Measurements from ENCODE around the gene ELF4. TPM values are rescaled to one million over a fixed set of nuclear protein-coding genes. Genes with fewer than 3 reads are reported as not detected.

ELF4 gene
- total RNA-seq, 1 donor from 2014 or later, result 0.41 TPM

- no peak for FAIRE-seq
- no peak for DNase-seq (ENCODE audit: low spot score in 2 of 2)
Measured at GRCh38 chrX:130053236-130053635, 57.1 kb downstream of the ELF4 start.

- DNase-seq (ENCODE audit: low spot score in 2 of 2), result no peak
- FAIRE-seq, result no peak
Measured at GRCh38 chrX:130051176-130051845, 59.0 kb downstream of the ELF4 start.

GRCh38 chrX:130049821-130050220, 60.5 kb downstream of the ELF4 start:
- no peak for DNase-seq (ENCODE audit: low spot score in 2 of 2)
- FAIRE-seq, result no peak

DNA sequence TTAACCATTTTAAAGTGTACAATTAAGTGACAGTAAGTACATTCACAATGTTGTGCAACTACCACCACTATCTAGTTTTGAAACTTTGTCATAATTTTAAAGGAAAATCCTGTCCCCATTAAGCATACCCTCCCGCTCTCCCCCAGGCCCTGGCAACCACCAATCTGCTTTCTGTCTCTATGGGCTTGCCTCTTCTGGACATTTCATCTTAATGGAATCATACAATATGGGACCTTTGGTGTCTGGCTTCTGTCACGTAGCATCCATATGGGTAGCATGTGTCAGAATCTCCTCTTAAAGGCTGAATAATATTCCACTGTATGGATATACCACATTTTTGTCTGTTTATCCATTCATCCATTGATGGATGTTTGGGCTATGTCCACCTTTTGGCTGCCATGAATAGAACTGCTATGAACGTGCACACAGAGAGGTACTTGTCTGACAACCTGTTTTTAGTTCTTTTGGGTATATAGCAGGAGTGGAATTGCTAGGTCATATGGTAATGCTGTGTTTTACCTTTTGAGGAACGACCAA, 61.5 kb downstream of the ELF4 start:
- no peak for FAIRE-seq
- DNase-seq (ENCODE audit: low spot score in 2 of 2), result no peak

DNA sequence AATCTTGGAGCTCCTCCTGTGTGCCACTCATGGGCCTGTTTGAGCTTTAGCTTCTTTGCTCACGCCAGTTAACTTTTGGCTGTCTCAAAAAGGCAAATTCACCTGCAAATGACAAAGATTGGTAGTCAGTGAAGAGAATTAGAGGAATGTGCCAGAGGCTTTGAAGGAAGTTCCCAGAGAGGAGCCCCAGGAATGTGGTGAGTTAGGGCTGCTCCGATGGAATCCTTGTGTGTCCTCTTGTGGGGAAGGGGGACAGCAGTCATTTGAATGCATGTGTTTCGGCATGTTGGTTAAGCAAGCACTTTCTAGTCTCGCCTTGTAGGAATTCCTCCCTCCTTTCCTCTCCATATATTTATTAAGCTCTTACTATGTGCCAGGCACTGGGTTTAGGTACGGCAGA, 62.9 kb downstream of the ELF4 start:
- DNase-seq (ENCODE audit: low spot score in 2 of 2) (no peak), FAIRE-seq (no peak)

- FAIRE-seq, result no peak
- no peak for DNase-seq (ENCODE audit: low spot score in 2 of 2)
Measured at GRCh38 chrX:130039847-130040246, 70.5 kb downstream of the ELF4 start.

DNA sequence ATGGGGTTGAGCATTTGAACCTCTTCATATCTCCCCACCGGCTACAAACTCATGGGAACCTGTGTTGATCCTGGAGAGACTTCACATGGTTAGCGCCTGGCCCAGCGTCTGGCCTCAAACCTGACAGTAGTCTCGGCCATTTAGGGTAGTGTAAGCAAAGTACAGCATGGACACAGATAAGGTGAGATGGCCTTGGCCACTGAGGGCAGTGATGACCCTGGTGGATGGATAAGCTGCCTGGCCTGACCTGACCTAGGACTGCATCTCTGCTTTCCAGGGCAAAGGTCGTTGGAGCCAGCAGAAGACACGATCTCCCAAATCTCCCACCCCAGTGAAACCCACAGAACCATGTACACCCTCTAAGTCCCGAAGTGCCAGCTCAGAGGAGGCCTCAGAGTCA, 76.1 kb downstream of the ELF4 start:
- FAIRE-seq, result no peak
- no peak for DNase-seq (ENCODE audit: low spot score in 2 of 2)

GRCh38 chrX:130032552-130032951, 77.7 kb downstream of the ELF4 start:
- FAIRE-seq, result no peak

DNA sequence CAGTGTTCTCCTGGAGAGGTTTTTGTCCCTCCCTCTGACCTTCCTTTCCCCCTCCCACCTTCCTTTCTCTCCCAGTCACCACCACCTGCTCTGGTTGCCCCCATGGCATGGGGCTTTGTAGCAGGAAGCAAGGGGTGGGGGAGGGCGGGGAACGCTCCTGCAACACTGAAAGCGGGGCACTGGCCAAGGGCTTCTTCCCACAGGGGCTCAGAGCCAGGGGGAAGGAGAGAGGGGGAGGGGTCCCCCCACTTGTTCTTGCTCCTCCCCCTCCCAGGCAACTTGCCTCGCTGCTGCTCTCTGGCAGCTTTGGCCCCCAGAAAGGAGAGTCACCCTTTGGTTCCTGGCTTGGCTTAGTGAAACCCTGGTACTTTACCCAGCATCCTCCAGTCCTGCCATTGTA, 79.5 kb downstream of the ELF4 start:
- FAIRE-seq (no peak), DNase-seq (ENCODE audit: low spot score in 2 of 2) (no peak)

More at GRCh38 chrX:130032552-130032951, 77.7 kb downstream of the ELF4 start:
- DNase-seq (ENCODE audit: low spot score in 2 of 2), result no peak

DNA sequence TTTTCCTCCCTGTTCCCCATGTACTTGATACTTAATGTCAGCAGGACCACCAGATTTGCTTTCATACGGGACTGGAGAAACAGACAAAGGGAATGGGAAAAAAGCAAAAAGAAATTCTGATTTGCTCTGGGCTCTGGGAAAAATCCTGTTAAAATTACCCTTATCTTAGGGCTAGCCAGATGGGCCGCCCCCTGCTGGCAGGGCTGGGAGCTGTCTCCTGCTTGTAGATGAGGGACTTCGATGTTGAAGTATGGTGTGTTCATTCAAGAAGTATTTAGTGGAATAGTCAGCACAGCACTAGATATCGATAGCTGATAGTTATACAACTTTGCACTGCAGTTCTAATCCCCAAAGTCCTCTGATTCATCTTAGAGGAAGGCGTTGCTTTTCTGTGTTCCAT, 82.1 kb downstream of the ELF4 start:
- FAIRE-seq, result no peak
- DNase-seq (ENCODE audit: low spot score in 2 of 2), result no peak

DNA sequence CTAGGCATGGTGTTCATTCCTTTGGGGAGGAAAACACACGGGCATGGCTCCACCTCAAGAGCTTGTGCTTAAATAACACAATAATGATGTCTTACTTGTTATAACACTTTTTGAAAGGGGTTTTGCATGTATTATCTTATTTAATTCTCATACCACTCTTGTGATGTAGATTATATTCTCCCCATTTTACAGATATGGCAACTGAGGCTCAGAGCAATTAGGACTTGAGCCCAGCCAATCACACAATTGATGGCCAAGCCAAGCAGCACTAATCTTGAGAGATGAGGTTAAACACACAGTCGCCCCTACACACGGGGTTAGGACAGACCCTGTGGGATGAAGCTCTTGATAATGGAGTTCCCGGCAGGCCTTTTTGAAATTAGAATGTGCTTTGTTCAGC, 82.7 kb downstream of the ELF4 start:
- DNase-seq (ENCODE audit: low spot score in 2 of 2), result no peak
- no peak for FAIRE-seq

- DNase-seq (ENCODE audit: low spot score in 2 of 2) (no peak), FAIRE-seq (no peak)
Measured at GRCh38 chrX:130025256-130025655, 85.0 kb downstream of the ELF4 start.

- FAIRE-seq (no peak), DNase-seq (ENCODE audit: low spot score in 2 of 2) (peak; percentile 15 to 50)
Measured at GRCh38 chrX:130024127-130024526, 86.2 kb downstream of the ELF4 start.

DNA sequence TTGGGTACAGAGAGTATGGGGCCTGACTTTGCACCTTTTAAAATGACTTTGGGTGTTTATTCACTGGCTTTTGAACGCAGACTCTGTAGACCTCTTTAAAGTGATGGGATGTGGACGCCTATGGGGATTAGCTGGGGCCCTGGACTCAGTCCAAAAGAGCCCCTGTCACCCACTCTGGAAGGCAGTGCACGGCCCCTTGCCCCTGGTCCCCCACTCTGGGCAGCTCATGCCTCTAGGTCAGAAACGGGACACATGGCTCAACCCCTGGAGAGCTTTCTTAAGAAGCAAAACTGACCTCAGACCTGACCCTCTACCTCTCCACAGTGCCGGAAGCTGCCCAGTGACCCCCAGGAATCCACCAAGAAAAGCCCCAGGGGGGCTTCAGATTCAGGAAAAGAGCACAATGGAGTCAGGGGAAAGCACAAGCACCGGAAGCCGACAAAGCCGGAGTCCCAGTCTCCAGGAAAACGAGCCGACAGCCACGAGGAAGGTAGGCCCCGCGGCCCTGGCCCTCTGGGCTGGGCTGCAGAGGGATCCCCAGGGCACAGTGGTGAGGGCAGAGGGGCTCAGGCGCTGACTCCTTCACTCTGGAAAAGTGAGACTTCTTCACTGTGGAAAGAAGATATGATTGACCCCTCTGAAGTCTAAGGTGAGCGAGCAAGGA, 89.5 kb downstream of the ELF4 start:
- DNase-seq (ENCODE audit: low spot score in 2 of 2) (no peak), FAIRE-seq (no peak)

- DNase-seq (ENCODE audit: low spot score in 2 of 2), result no peak
- no peak for FAIRE-seq
Measured at GRCh38 chrX:130018143-130018542, 92.2 kb downstream of the ELF4 start.

DNA sequence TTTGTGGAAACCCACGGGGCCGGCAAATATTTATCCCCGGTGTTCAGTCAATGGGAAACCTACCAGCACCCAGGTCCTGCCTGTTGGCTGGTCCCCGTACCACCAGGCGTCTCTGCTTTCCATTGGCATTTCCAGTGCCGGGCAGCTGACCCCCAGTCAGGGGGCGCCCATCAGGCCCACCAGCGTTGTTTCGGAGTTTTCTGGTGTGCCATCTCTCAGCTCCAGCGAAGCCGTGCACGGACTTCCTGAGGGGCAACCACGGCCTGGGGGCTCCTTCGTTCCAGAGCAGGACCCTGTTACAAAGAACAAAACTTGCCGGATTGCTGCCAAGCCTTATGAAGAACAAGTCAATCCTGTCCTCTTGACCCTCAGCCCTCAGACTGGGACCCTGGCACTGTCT, 95.1 kb downstream of the ELF4 start:
- no peak for FAIRE-seq

More for the DNA sequence above, 95.1 kb downstream of the ELF4 start:
- no peak for DNase-seq (ENCODE audit: low spot score in 2 of 2)

Other genes with a start within 250 kb of the ELF4 start
- gene UTP14A, start 204.3 kb downstream of the ELF4 start, total RNA-seq, result 11.0 TPM
- 2.0 TPM for gene BCORL1, start 127.9 kb downstream of the ELF4 start, total RNA-seq
- 11.4 TPM for gene AIFM1, start 55.3 kb upstream of the ELF4 start, total RNA-seq
- gene RAB33A, start 61.5 kb upstream of the ELF4 start, total RNA-seq, result 42.4 TPM
- 9.0 TPM for gene ZNF280C, start 158.4 kb upstream of the ELF4 start, total RNA-seq
- gene SLC25A14, start 229.4 kb upstream of the ELF4 start, total RNA-seq, result 24.1 TPM

Data from frontal cortex (tissue), 4 donors.